Natural killer cell treated with Interleukin-12 subunit alpha and Interleukin-12 subunit beta and Interleukin-15 and Interleukin-18, amount 100 ng/mL, for 72 hours (primary cell): ENCODE measurements around the gene STRIT1. TPM values are rescaled to one million over a fixed set of nuclear protein-coding genes. Genes with fewer than 3 reads are reported as not detected.
A peak's percentile ranks its signal among the peaks of the same experiment; 100 is the strongest.

Source experiments
- ATAC-seq, 2 donors: fragments of 150-1000 bp; cut with Tn5 transposase in 1 of 2; sonication (Bioruptor Pico), chemical (Tn5 transposase) in 1 of 2; 2 replicates each; pipeline ENCODE4 v1.10.0; 2021
- DNase-seq: peaks from one replicate; pipeline ENCODE4 v3.0.0; 2022; ENCODE audit warnings: low spot score
- H3K27ac Mint-ChIP-seq, 2 donors: 1 replicate in 1 of 2; 2 replicates in 1 of 2; pipeline ENCODE4 v1.8.0; 2022; ENCODE audit warnings: mixed read lengths in 2 of 2, mild to moderate bottlenecking in 1 of 2, moderate library complexity in 1 of 2
- H3K27me3 Mint-ChIP-seq, 2 donors: 1 replicate in 1 of 2; 2 replicates in 1 of 2; pipeline ENCODE4 v1.8.0; 2022; ENCODE audit warnings: mixed read lengths in 2 of 2
- H3K36me3 Mint-ChIP-seq: one replicate; pipeline ENCODE4 v1.8.0; 2022; ENCODE audit warnings: mixed read lengths
- H3K4me1 Mint-ChIP-seq, 2 donors: 1 replicate in 1 of 2; 2 replicates in 1 of 2; pipeline ENCODE4 v1.8.0; 2022; ENCODE audit warnings: low read depth in 2 of 2, mixed read lengths in 2 of 2, mild to moderate bottlenecking in 1 of 2
- H3K4me3 Mint-ChIP-seq: one replicate; pipeline ENCODE4 v1.8.0; 2022; ENCODE audit warnings: mixed read lengths
- H3K9me3 Mint-ChIP-seq: 2 replicates; pipeline ENCODE4 v1.8.0; 2022; ENCODE audit warnings: mixed read lengths
- total RNA-seq, 2 donors: library from RNA; stranded (reverse); gene quantifications; one replicate each; pipeline ENCODE4 v1.2.3, GENCODE V29; 2022

Gene STRIT1
- not detected for total RNA-seq

DNA sequence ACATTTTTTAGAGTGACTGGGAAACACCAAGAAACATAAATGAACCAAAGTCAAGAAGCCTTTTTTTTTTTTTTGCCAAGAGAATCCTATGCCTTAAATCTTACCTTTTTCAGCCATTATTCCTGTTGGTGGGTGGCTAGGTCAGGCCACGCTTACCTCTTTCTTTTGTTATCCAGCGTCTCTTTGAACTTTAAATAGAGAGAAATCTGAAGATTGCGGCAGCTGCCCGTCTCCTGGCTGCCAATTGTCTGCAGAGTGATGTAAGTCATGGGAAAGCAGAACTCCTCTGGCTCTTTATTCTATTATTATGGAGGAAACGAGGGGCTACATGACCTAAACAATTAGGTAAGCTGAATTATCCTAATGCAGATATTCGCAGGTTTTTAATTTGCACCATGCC is at the start of gene STRIT1:
Gene STRIT1 (minus strand): TSS at position 168 of the 400 bp plus-strand sequence.
- Mint-ChIP-seq H3K36me3 (no peaks in the 10 kb centered on the region), H3K4me3 (no peak within 1 kb of the TSS), H3K9me3 (no peaks in the 10 kb centered on the region), H3K27ac (no peak within 1 kb of the TSS), H3K4me1 (no peaks in the 10 kb centered on the region), H3K27me3 (no peaks in the 10 kb centered on the region)
- DNase-seq (no peak), ATAC-seq (no peak)

DNA sequence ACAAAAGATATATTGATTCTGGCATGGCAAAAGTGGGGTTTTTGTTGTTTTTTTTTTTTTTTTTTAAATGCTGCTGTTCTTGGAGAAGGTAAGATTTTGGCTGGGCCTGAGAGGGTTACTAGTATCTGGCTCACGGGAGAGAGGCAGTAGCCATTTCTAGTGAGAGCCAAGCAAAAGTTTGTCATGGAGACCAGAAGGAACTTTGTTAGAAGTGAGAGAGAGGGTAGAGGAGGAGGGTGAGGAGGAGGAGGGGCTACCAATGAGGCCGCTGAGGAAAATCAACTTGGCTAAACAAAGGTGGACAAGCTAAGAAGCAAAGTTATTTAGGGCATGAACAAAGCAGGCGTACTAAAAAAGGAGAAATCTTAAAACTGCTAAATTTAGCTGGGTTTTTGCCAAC is 48.9 kb upstream of the STRIT1 start:
- no peaks in the 10 kb centered on the region for H3K9me3 Mint-ChIP-seq
- no peaks in the 10 kb centered on the region for H3K4me1 Mint-ChIP-seq
- H3K36me3 Mint-ChIP-seq, result no peaks in the 10 kb centered on the region
- no peak overlapping the region for H3K27ac Mint-ChIP-seq
- H3K4me3 Mint-ChIP-seq, result no peak overlapping the region
- ATAC-seq (no peak), DNase-seq (no peak)
- peaks cover 0 to 5% of the 10 kb centered on the region in 2 donors for H3K27me3 Mint-ChIP-seq

DNA sequence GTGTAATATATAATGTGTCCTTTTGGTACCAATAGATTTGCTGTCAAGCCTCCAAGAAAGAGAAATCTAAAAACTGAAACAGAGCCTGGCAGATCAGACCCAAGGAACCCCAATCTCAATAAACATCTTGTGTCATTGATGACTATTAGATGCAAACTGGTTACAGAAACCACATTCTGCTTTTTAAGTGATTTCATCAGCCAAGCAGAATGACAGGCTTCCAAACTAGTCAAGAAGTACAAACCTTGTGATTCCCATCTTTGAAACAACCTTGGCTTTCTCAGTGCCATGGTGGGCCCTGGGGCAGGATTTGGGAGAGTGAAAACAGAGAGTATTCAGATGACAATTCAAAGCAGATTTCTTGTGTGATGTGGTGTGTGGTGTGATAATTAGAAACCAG is 45.6 kb upstream of the STRIT1 start:
- Mint-ChIP-seq H3K4me3 (no peak overlapping the region), H3K4me1 (peaks cover 10 to 11% of the 10 kb centered on the region in 2 donors), H3K36me3 (no peaks in the 10 kb centered on the region), H3K27me3 (peaks cover 0 to 5% of the 10 kb centered on the region in 2 donors), H3K9me3 (no peaks in the 10 kb centered on the region), H3K27ac (no peak overlapping the region)
- ATAC-seq (no peak), DNase-seq (no peak)

DNA sequence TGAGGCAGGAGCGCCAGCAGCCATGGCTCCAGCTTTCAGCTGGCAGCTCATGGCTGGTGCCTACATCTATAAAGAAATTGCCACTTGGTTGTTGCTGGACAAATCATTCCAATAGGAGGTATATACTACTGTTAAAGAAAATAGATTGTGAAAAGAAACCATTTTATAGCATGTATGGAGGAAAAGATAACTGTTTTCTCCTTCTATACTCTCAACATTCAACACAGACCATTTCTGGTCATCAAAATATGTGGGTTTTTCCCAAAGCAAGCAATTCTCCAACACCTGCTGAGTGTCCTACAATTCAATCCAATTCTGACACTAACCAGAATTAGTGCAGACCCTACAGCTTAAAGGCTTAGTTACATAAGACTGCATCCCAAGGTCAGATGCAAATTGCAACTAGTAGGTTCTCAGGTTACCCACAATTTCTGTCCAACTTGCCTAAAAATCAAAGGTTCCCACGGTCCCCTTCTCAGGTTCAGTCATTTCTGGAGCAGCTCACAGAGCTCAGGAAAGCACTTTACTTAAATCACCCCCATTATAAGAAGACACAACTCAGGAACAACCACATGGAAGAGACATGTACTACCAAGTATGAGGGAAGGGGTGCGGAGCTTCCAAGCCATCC is 42.4 kb upstream of the STRIT1 start:
- DNase-seq (no peak), ATAC-seq (no peak)
- no peaks in the 10 kb centered on the region for H3K36me3 Mint-ChIP-seq
- no peaks in the 10 kb centered on the region for H3K9me3 Mint-ChIP-seq
- no peak overlapping the region for H3K4me3 Mint-ChIP-seq
- H3K27ac Mint-ChIP-seq, result no peak overlapping the region
- peaks cover 0 to 3% of the 10 kb centered on the region in 2 donors for H3K27me3 Mint-ChIP-seq
- peaks cover 10 to 11% of the 10 kb centered on the region in 2 donors for H3K4me1 Mint-ChIP-seq

DNA sequence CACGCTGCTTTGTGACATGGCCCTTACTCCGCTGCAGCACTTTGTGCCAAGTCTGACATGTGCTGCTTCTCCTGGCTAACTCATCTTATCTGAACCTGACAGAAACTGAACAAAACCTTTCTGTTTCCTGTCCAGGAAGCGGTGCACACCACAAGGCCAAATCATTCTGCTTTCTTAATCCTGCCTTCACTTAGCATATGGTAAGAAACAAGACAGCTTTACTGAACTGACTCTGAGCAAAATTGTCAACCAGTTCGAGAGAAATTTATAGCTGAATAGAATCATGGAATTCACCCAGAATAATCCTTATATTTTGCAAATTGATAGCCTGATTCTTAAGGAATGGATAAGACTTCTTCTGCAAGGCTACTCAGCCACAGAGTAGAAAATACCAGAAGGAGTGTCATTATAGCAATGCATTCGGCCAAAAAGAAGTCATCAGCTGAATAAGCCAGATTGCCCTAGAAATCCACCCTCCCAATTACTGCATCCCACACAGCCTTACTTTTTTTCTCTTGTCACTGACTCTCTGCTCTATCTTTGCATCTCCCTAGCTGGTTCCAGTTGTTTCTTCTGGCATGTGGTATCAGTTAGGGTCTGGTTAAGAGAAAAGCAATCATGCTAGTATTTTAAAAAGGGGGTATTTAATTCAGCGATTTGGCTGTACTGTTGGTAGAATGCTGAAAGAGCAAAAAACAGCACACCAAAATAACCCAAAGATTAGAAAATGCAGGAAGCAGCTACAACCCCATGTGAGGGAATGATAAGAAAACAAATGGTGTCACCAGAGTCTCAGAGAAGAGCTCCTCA is 41.6 kb upstream of the STRIT1 start:
- ATAC-seq, result peak; percentile 70 to 76
- H3K27ac Mint-ChIP-seq, result no peak overlapping the region

DNA sequence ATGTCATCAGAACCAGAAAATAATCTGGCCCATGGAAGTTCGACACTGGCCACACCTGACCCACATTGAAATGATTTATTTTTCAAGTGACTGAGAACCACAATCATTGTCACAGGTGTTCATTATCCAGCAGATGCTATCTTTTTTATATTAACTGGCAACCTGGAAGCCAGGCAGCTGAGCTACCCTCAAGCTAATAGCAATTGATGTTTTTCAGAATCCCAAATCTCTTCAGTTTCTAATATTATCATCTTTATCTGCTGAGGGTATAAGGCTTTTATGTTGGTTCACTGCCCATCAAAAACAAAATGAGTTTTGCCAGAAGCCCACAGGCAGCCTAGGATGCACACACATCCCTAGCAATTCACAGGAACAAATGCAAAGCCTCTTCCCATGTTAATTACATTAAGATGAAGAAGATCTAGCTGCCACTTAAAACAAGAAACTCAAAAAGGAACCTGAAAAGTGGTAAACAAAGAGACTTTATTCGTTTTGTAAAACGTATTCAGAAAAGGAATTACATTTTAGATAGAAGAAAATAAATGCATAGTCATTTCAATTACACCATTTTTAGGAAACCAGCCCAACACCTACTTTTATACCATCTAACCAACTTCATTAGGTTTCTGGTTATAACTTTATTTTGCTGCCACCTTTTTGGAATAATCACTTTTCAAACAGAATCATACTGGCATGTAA is 40.9 kb upstream of the STRIT1 start:
- H3K36me3 Mint-ChIP-seq, result no peaks in the 10 kb centered on the region
- DNase-seq (no peak), ATAC-seq (no peak)
- no peak overlapping the region for H3K27ac Mint-ChIP-seq
- peaks cover 10 to 11% of the 10 kb centered on the region in 2 donors for H3K4me1 Mint-ChIP-seq
- H3K9me3 Mint-ChIP-seq, result no peaks in the 10 kb centered on the region
- H3K4me3 Mint-ChIP-seq, result no peak overlapping the region
- H3K27me3 Mint-ChIP-seq, result no peaks in the 10 kb centered on the region

More for the DNA sequence above, 41.6 kb upstream of the STRIT1 start:
- no peaks in the 10 kb centered on the region for H3K36me3 Mint-ChIP-seq
- no peak for DNase-seq
- peaks cover 0 to 3% of the 10 kb centered on the region in 2 donors for H3K27me3 Mint-ChIP-seq
- H3K9me3 Mint-ChIP-seq, result no peaks in the 10 kb centered on the region
- H3K4me1 Mint-ChIP-seq, result peaks cover 10 to 11% of the 10 kb centered on the region in 2 donors
- no peak overlapping the region for H3K4me3 Mint-ChIP-seq

DNA sequence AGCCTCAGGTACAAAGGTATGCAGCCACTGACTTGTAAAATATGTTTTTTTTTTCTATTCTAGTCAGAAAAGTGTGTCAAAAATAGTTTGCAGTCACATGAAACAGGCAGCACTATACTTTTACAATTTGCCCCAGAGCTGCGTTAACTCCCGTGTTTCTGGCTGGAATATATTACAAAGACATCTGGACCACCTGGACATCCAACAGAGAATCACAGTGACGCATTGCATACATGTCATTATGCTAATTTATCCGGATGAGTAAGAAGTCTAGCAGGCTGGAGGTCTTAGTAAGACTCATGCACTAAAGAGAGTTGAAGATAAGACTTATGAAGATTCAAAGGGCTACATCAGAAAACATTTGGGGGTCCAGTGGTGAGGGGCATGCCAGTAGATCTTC is 39.2 kb upstream of the STRIT1 start:
- H3K27ac Mint-ChIP-seq, result no peak overlapping the region
- H3K4me1 Mint-ChIP-seq, result peaks cover 10 to 11% of the 10 kb centered on the region in 2 donors
- ATAC-seq, result no peak
- no peaks in the 10 kb centered on the region for H3K36me3 Mint-ChIP-seq
- no peak for DNase-seq
- no peaks in the 10 kb centered on the region for H3K9me3 Mint-ChIP-seq
- H3K27me3 Mint-ChIP-seq, result no peaks in the 10 kb centered on the region
- H3K4me3 Mint-ChIP-seq, result no peak overlapping the region

DNA sequence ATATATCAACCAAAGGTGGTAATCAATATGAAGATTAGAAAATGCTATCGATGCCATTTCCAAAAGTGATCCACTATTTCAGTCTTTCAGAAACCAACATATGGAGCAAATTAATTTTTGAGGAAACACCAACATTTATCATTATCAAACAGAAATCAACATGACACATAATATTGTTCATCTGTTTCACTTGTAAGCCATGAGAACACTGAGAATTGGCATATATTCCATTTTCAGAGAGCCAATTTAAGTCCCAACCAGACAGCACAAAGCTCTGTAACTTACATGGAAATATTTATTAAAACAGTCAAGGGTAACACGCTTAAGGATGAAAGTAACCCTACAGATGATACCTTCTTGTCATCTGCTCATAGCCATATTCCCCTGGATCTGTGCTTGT is 37.6 kb upstream of the STRIT1 start:
- H3K27ac Mint-ChIP-seq, result no peak overlapping the region
- no peaks in the 10 kb centered on the region for H3K36me3 Mint-ChIP-seq
- DNase-seq, result no peak
- no peak overlapping the region for H3K4me3 Mint-ChIP-seq
- no peak for ATAC-seq
- H3K9me3 Mint-ChIP-seq, result no peaks in the 10 kb centered on the region
- no peaks in the 10 kb centered on the region for H3K27me3 Mint-ChIP-seq
- peaks cover 10 to 11% of the 10 kb centered on the region in 2 donors for H3K4me1 Mint-ChIP-seq

DNA sequence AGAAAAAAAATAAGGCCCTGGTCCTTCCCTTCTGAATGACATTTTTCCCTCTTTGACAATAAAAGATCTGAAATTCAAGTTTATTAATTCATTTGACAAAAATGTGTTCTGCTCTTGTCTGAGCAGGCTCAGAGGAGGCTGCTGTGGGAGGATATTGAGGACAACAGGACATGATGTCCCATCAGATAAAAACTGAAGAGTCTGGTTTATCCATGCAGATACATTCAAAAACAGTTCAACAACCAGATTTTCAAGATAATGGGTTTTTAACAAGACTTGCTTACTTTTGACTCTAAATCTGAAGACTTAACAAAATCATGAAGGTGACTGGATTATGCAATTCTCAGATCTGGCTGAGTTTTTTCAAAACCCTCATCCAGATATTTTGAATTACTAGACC is 36.9 kb upstream of the STRIT1 start:
- H3K9me3 Mint-ChIP-seq, result no peaks in the 10 kb centered on the region

DNA sequence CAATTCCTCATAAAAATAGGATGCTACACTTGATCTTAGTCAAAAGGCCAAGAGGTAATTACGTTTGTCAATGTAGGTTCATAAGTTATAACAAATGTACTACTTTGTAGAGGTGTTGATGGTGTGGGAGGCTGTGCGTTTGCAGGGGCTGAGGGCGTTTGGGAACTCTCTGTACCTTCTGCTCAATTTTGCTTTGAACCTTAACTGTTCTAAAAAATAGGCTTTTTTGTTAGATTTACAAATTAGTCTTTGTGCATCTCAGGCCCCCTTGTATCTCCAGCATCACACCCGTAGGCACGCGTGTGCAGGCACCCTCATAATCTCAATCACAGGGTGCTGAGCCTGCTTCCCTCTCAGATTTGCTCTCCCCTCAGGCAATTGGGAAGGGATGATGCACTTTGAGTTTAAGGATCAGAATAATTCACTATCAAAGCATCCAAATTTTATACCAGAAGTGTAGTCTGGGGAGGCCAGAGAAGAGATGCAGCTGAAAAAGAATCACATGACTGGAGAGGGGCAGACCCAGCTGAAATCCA is 36.1 kb upstream of the STRIT1 start:
- H3K27me3 Mint-ChIP-seq, result no peaks in the 10 kb centered on the region
- no peak for ATAC-seq
- H3K4me3 Mint-ChIP-seq, result no peak overlapping the region
- H3K36me3 Mint-ChIP-seq, result no peaks in the 10 kb centered on the region
- H3K4me1 Mint-ChIP-seq, result peaks cover 0 to 1% of the 10 kb centered on the region in 2 donors
- H3K9me3 Mint-ChIP-seq, result no peaks in the 10 kb centered on the region
- H3K27ac Mint-ChIP-seq, result no peak overlapping the region
- DNase-seq, result no peak

More for the DNA sequence above, 36.9 kb upstream of the STRIT1 start:
- Mint-ChIP-seq H3K4me3 (no peak overlapping the region), H3K27me3 (no peaks in the 10 kb centered on the region), H3K27ac (no peak overlapping the region), H3K4me1 (peaks cover 7 to 9% of the 10 kb centered on the region in 2 donors), H3K36me3 (no peaks in the 10 kb centered on the region)
- DNase-seq (no peak), ATAC-seq (no peak)

DNA sequence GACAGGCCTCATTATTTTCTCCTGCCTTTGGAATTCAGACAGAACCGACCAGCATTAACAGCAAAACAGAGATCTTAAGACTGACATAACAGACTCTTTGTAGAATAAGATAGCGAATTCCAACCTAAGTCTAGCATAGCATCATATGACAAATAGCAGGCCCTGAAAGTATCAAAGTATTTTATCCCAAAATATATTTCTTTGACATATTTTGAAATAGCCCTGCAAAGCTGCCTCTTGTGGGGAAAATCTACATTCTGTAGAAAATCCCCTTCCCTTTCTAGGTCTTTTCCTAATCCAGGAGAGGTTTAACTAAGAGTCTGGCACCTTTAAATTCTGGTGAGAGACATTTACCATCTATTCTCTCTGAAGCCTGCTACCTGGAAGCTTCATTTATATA is 34.4 kb upstream of the STRIT1 start:
- no peak for DNase-seq
- no peaks in the 10 kb centered on the region for H3K9me3 Mint-ChIP-seq
- no peaks in the 10 kb centered on the region for H3K27me3 Mint-ChIP-seq
- H3K4me1 Mint-ChIP-seq, result no peaks in the 10 kb centered on the region
- no peaks in the 10 kb centered on the region for H3K36me3 Mint-ChIP-seq
- H3K4me3 Mint-ChIP-seq, result no peak overlapping the region
- ATAC-seq, result no peak
- no peak overlapping the region for H3K27ac Mint-ChIP-seq

DNA sequence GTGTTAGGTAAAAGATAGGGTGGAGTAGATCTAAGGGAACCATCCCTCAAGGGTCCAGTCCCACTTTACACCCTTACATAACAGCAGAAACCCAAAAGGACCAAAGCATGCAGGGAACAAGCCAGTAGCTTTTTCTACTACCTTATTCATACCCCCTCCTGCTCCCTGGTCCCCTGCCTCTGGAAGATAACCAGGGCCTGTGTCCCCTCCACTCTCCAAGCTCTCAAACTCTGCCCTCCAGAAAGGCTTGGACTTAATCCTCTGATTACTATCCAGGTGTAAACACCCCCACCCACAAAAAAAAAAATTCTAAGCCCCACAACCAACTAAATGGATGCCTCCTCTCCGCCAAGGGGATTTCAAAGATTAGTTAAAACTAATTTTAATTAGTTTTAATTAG is 33.9 kb upstream of the STRIT1 start:
- no peak for ATAC-seq
- Mint-ChIP-seq H3K27me3 (no peaks in the 10 kb centered on the region), H3K4me3 (no peak overlapping the region), H3K9me3 (no peaks in the 10 kb centered on the region), H3K27ac (no peak overlapping the region), H3K36me3 (no peaks in the 10 kb centered on the region), H3K4me1 (no peaks in the 10 kb centered on the region)
- no peak for DNase-seq

DNA sequence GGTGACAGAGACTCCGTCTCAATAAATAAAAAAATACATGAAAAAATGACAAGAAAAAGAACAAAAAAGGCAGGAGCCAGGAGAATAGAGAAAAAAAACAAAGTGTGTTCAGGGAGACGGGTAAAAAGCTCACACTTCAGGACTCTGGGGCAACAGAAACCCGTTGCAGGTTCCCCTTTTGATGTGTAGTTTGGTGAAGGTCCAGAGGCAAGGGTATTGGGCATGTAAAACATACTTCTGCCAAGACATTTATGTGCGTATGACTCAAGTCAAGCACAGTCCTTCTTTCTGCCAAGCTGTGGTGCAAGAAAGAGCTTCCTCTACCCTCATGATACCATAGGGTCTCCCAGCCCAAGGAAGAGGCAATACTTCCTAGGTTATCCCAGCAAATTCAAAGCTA is 33.4 kb upstream of the STRIT1 start:
- Mint-ChIP-seq H3K36me3 (no peaks in the 10 kb centered on the region), H3K27me3 (no peaks in the 10 kb centered on the region), H3K9me3 (no peaks in the 10 kb centered on the region), H3K4me1 (no peaks in the 10 kb centered on the region), H3K4me3 (no peak overlapping the region), H3K27ac (no peak overlapping the region)
- DNase-seq (no peak), ATAC-seq (no peak)

DNA sequence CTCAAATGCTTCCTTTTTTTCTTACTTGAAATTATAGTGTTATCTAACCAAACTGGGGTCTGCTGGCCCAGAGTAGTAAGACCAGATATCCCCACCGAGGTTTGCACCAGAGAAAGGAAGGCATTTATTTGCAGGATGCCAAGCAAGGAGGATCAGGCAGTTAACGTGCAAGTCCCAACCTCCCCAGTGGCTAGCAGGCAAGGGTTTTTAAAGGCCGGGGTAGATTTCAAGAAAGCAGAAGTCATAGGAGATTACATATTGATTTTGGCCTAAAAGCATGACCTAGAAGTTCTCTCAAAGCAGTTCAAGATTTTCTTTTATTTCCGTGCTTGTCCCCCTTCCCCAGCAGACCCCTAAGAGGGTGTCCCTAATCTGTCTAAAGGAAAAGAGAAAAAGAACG is 32.8 kb upstream of the STRIT1 start:
- no peak overlapping the region for H3K27ac Mint-ChIP-seq
- no peak for ATAC-seq
- DNase-seq, result no peak
- no peaks in the 10 kb centered on the region for H3K36me3 Mint-ChIP-seq
- no peaks in the 10 kb centered on the region for H3K27me3 Mint-ChIP-seq
- H3K4me3 Mint-ChIP-seq, result no peak overlapping the region
- H3K9me3 Mint-ChIP-seq, result no peaks in the 10 kb centered on the region
- no peaks in the 10 kb centered on the region for H3K4me1 Mint-ChIP-seq
